A172 (cell line): ENCODE results near the gene RAMAC. TPM values are rescaled to one million over a fixed set of nuclear protein-coding genes. Genes with fewer than 3 reads are reported as not detected.
"Not testable (repeated sequence)": the region's sequence is repeated elsewhere in the genome, so short reads cannot be mapped to it uniquely, and the experiment has no call there.

Experiments used
- DNase-seq: peaks from one replicate; pipeline ENCODE4 v3.0.0-alpha.2; 2015; ENCODE audit warnings: low spot score
- total RNA-seq: library from RNA; depleted of rRNA; stranded (reverse); fragments of >200 nt; shearing (Covaris generic); gene quantifications from 2 replicates; pipeline ENCODE4 v1.2.3, GENCODE V29; 2014; rRNA removed

Gene RAMAC
- total RNA-seq = 43.0 and 46.2 TPM in 2 replicates

- peak; percentile 91 for DNase-seq
Measured at GRCh38 chr15:82985688-82986441, at the start of gene RAMAC. Gene RAMAC (plus strand): TSS chr15:82986210. CDS start chr15:82989019, 2,809 bp downstream.

- DNase-seq = peak; percentile 41
Measured at GRCh38 chr15:82936966-82937711, 48.9 kb upstream of the RAMAC start.

GRCh38 chr15:82937712-82938058 is 48.3 kb upstream of the RAMAC start:
- no peak for DNase-seq

GRCh38 chr15:82939678-82940077 is 46.3 kb upstream of the RAMAC start:
- DNase-seq = not testable (repeated sequence)

DNA sequence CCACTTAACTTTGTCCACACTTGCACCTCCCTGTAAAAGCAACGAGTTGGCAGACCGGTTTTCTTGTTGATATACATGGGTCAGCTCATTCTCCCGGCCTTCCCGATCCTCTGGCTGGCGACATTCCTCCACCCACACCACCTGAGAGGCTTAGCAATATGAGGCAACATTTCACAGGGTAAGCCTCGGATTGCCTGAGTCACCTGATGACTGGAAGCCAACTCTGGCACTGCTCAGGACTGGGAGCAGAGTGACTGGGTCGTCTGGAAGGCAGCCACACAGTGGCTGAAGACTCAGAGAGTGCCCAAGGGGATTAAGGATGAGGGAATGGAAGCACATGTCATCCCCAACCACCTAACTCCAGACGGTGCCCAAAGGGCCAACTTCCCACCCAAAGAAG is 43.3 kb upstream of the RAMAC start:
- DNase-seq = peak; percentile 88

GRCh38 chr15:82943176-82943575 is 42.8 kb upstream of the RAMAC start:
- DNase-seq = no peak

- DNase-seq = no peak
Measured at GRCh38 chr15:82944056-82944455, 42.0 kb upstream of the RAMAC start.

DNA sequence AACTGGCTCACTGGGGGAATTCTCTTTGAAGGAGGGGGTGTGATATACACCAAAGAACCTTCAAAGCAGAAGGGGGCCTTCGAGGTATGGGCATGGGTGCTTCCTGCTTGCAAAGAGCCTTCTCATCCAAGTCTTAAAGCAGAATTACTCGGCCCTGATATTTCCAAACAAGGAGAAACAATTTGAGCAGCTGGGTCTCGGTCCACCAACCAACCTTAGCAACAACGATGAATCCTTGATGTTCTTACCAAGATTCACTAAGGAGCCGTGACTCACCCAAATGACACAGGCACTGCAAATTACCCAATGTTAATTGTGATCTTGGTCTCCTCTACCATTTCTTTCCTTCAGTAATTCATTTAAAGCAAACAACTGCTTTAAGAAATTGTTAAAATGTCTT is 41.2 kb upstream of the RAMAC start:
- no peak for DNase-seq

DNA sequence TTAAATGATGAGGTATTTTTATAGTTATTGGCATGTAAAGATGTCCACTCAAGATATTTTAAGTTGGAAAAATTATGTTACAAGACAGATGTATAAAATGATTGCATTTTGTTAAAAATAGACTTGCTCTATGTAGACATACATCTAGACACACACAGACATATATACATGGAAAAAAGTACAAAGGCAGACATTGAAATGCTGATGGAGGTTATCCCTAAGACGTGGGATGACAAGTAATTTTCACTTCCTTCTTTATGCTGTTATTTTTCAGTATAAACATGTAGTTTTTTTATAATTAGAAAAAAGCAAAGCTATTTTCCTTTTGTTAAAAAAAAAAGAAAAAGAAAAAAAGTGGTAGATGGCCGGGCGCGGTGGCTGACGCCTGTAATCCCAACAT is 40.7 kb upstream of the RAMAC start:
- no peak for DNase-seq

DNA sequence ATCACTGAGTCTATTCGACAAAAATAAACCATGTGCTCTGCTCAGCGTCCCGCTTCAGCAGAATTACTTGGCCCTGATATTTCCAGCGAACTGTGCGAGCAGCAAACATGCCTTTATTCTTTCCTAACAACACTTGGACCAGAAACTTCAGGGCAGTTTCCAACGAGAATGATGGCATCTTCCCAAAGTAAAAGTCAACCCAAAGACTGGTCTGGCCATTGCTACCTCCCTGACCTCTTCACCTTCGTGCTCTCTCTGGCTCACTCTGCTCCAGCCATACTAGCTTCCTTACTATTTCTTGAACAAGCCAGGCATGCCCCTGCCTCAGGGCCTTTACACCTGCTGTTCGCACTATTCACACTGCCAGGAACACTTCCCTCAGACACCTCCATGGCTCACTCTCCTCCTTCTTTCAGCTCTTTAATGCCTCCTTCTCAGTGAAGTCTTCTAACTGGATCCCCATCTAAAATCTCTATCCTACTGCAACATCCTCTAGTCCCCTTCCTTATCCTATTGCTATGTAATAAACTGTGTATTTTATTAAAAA is 39.8 kb upstream of the RAMAC start:
- DNase-seq = no peak

GRCh38 chr15:82950295-82950694 is 35.7 kb upstream of the RAMAC start:
- DNase-seq = no peak

- DNase-seq = no peak
Measured at GRCh38 chr15:82950746-82951370, 35.2 kb upstream of the RAMAC start.

- no peak for DNase-seq
Measured at GRCh38 chr15:82951472-82952157, 34.4 kb upstream of the RAMAC start.

GRCh38 chr15:82952158-82953081 is 33.6 kb upstream of the RAMAC start, which contains the start of gene HOMER2:
Gene HOMER2 (minus strand): TSS chr15:82952720. CDS start chr15:82952535, 185 bp downstream.
- no peak for DNase-seq

GRCh38 chr15:82958638-82959037 is 27.4 kb upstream of the RAMAC start:
- no peak for DNase-seq

GRCh38 chr15:82959423-82959822 is 26.6 kb upstream of the RAMAC start:
- no peak for DNase-seq

GRCh38 chr15:82960766-82961165 is 25.2 kb upstream of the RAMAC start:
- DNase-seq = no peak

GRCh38 chr15:82963471-82964341 is 22.3 kb upstream of the RAMAC start:
- no peak for DNase-seq

- DNase-seq = no peak
Measured at GRCh38 chr15:82964890-82965289, 21.1 kb upstream of the RAMAC start.

DNA sequence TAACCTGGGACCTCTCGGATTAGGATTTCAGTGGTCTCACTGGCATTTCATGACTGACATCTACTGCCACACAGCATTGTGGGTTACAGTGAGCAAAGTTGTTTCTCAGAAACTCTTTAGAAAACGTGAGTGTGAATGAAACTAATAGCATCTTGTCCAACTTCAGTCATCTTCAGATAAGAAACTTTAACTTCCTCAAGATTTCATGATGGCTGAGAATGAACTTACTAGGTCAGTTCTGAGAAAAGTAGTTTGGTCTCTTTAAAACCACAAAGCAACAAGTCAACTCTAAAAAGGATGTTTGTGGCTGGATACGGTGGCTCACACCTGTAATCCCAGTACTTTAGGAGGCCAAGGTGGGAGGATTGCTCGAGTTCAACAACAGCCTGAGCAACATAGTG is 19.3 kb upstream of the RAMAC start:
- no peak for DNase-seq
